Heart right ventricle (tissue), 16 donors: ENCODE data around the gene AKAP6. TPM values are rescaled to one million over a fixed set of nuclear protein-coding genes. Genes with fewer than 3 reads are reported as not detected.
"Not testable (repeated sequence)": the region's sequence is repeated elsewhere in the genome, so short reads cannot be mapped to it uniquely, and the experiment has no call there.

Experiments used
- ATAC-seq, 8 donors: fragments of 200-7000 bp; cut with Tn5 transposase; one replicate each; pipeline ENCODE4 v1.9.1; 2020; ENCODE audit warnings: mild to moderate bottlenecking in 8 of 8, moderate library complexity in 8 of 8, moderate number of reproducible peaks in 1 of 8
- DNase-seq, 2 donors: peaks; one replicate each; pipeline ENCODE4 v3.0.0-alpha.2; 2020
- H3K27ac ChIP-seq, 10 donors: fragments of 200-600 bp; sonication (generic) in 2 of 10; one replicate each; pipeline versions ENCODE4 v1.5.0 to v1.8.0; 2020 to 2022; ENCODE audit warnings: mild to moderate bottlenecking in 3 of 10
- H3K27me3 ChIP-seq, 7 donors: fragments of 200-600 bp; one replicate each; pipeline ENCODE4 v1.8.0; 2021 to 2022; ENCODE audit warnings: mild to moderate bottlenecking in 2 of 7
- H3K36me3 ChIP-seq, 9 donors: fragments of 200-600 bp; sonication (generic) in 1 of 9; one replicate each; pipeline versions ENCODE4 v1.5.0 to v1.8.0; 2020 to 2022; ENCODE audit warnings: mild to moderate bottlenecking in 2 of 9
- H3K4me1 ChIP-seq, 9 donors: fragments of 200-600 bp; sonication (generic) in 1 of 9; one replicate each; pipeline versions ENCODE4 v1.5.0 to v1.8.0; 2020 to 2022; ENCODE audit warnings: mild to moderate bottlenecking in 4 of 9
- H3K4me3 ChIP-seq, 10 donors: fragments of 200-600 bp; sonication (generic) in 2 of 10; one replicate each; pipeline versions ENCODE4 v1.5.0 to v1.8.0; 2020 to 2022; ENCODE audit warnings: mild to moderate bottlenecking in 7 of 10, moderate library complexity in 2 of 10
- H3K9me3 ChIP-seq, 11 donors: fragments of 200-600 bp in 10 of 11; sonication (generic) in 2 of 11; one replicate each; pipeline versions ENCODE4 v1.5.0 to v1.8.0; 2013 to 2022; ENCODE audit warnings: mild to moderate bottlenecking in 2 of 11, control low read depth in 1 of 11, moderate library complexity in 1 of 11
- CTCF ChIP-seq, 9 donors: fragments of 200-600 bp; sonication (generic) in 2 of 9; IDR thresholded peaks; one replicate each; pipeline versions ENCODE4 v1.5.0 to v1.8.0; 2021 to 2022; ENCODE audit warnings: antibody characterized with exemption in 9 of 9, mild to moderate bottlenecking in 5 of 9, moderate library complexity in 1 of 9
- WGBS, 2 donors: extraction: QIAGEN DNeasy Blood & Tissue Kit; methylation state at CpG; one replicate each; pipeline ENCODE4 v1.1.7; 2013; ENCODE audit warnings: inconsistent platforms in 1 of 2; 5-methylcytosine and 5-hydroxymethylcytosine counted together
- intact Hi-C, 10 donors: fragments of 100-400 bp; cut with DNase I; formaldehyde crosslinking; loops; one replicate each; pipeline versions ENCODE4 v1.11.1 to v1.14.2; 2022
- polyA plus RNA-seq, 2 donors: library from polyadenylated mRNA; stranded (reverse); fragments of 200-250 nt; gene quantifications; one replicate each; pipeline ENCODE4 v1.2.3, GENCODE V29; 2013
- total RNA-seq, 10 donors: library from RNA; stranded (reverse); fragmentation: NEBNext Ultra II Directional in 3 of 10; extraction: Animal tissue kit (Norgen Biotek cat#: 25700) in 3 of 10; gene quantifications; one replicate each; pipeline versions ENCODE4 v1.2.1 to v1.2.4, GENCODE V29; 2021 to 2023
- donor health status: Arrhythmogenic right ventricular cardiomyopathy.
- donor health status: ischemic (EF 13 %, LVEDD 7.1; RV severe dilation, severe dysfunction).
- donor health status: healthy with polysubstance abuse.
- donor health status: DM: no; HTN: yes; CAD: no.
- donor health status: DM: no; HTN: no; CAD: no.
- donor health status: ischemic (EF 25% LVEDD 6.9; RV normal size, moderate dysfunction).
- donor health status: ischemic (EF 25% LVEDD 5.7; RV mildly dilated, moderate dysfunction).
- donor health status: healthy.
- donor health status: DM: yes; HTN: yes; CAD: no.
- donor health status: Ischemic cardiomyopathy.
- donor health status: ischemic (EF 35%, LVEDD 5.7; RV mildly dilated, moderate dysfunction).
- donor health status: nonischemic (EF 11% LVEDD 7.7; RV severe dilation, severe dysfunction).
- donor health status: DM: yes; HTN: yes; CAD: no.
- donor health status: PGD.
- donor health status: ischemic (EF 29% LVEDD 5.4; RV normal size, mild dysfunction).
- donor health status: nonischemic (EF 23%, LVEDD 6.1; RV moderate dilation, normal function).

The AKAP6 gene
- total and polyA plus RNA-seq, 12 donors: 13.5 to 332 (median 229) TPM

DNA sequence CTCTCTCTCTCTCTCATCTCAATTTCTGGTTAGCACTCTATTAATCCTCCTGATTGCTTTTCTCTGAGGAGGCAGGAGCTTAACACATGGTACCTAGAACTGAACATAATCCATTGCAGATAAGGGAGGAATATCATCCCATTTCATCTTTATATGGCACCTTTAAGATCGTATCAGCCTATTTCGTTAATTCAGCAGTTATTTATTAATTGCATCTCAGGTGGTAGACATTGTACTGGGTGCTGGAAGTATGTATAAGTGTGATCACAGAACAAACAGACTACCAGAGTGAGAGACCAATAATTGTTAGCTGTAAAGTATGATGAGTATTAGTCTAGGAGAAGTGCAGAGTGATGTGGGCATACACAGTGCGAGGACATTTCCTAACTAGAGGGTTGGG, 39.0 kb downstream of the AKAP6 start:
- H3K27ac ChIP-seq: no peak overlapping the region
- H3K4me1 ChIP-seq: peaks cover 2 to 28% (median 12%) of the 10 kb centered on the region in 9 donors
- H3K36me3 ChIP-seq: no peaks in the 10 kb centered on the region
- no peak for ATAC-seq
- no peak for TF ChIP-seq CTCF (IDR thresholded peaks at IDR 0.05)
- H3K9me3 ChIP-seq: no peaks in the 10 kb centered on the region
- WGBS, 2 donors: 95 to 96% methylated on average over 3 of the region's 3 CpGs
- no peaks in the 10 kb centered on the region for H3K27me3 ChIP-seq
- intact Hi-C loops: no loop called here
- no peak overlapping the region for H3K4me3 ChIP-seq
- no peak for DNase-seq

- H3K27ac ChIP-seq: no peak overlapping the region
- no peaks in the 10 kb centered on the region for H3K36me3 ChIP-seq
- WGBS, 2 donors: 52 to 69% methylated on average over 1 of the region's 1 CpG
- ATAC-seq (no peak), DNase-seq (no peak)
- H3K27me3 ChIP-seq: no peaks in the 10 kb centered on the region
- no peak overlapping the region for H3K4me3 ChIP-seq
- no peak for TF ChIP-seq CTCF (IDR thresholded peaks at IDR 0.05)
- intact Hi-C loops: loop anchor here in 1 of 10 donors (10.0 kb wide), 1 partner anchor 106 kb away; no protein-coding TSS in a partner anchor
- no peaks in the 10 kb centered on the region for H3K9me3 ChIP-seq
- H3K4me1 ChIP-seq: peaks cover 1 to 28% (median 15%) of the 10 kb centered on the region in 9 donors
Measured at GRCh38 chr14:32370714-32371113, 41.6 kb downstream of the AKAP6 start.

- Histone ChIP-seq H3K36me3 (no peaks in the 10 kb centered on the region), H3K4me1 (peaks cover 0 to 15% (median 5%) of the 10 kb centered on the region in 9 donors), H3K9me3 (no peaks in the 10 kb centered on the region), H3K27me3 (no peaks in the 10 kb centered on the region), H3K4me3 (no peak overlapping the region), H3K27ac (no peak overlapping the region)
- DNase-seq (no peak), ATAC-seq (no peak)
- no peak for TF ChIP-seq CTCF (IDR thresholded peaks at IDR 0.05)
- WGBS, 2 donors: 42 to 61% methylated on average over 2 of the region's 2 CpGs
- intact Hi-C loops: loop anchor here in 1 of 10 donors (10.0 kb wide), 1 partner anchor 107 kb away; no protein-coding TSS in a partner anchor
Measured at GRCh38 chr14:32372154-32372553, 43.1 kb downstream of the AKAP6 start.

DNA sequence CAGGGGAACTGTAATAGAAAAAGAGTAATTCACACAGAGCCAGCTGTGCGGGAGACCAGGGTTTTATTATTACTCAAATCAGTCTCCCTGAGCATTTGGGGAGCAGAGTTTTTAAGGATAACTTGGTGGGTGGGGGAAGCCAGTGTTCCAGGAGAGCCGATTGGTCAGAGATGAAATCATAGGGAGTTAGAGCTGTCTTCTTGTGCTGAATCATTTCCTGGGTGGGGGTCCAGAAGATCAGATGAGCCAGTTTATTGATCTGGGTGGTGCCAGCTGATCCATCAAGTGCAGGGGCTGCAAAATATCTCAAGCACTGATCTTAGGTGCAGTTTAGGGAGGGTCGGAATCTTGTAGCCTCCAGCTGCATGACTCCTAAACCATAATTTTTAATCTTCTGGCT, 44.1 kb downstream of the AKAP6 start:
- not testable (repeated sequence) for H3K27ac ChIP-seq, H3K9me3 ChIP-seq, DNase-seq, H3K27me3 ChIP-seq, H3K4me3 ChIP-seq, ATAC-seq, H3K36me3 ChIP-seq, H3K4me1 ChIP-seq
- intact Hi-C loops: loop anchor here in 1 of 10 donors (10.0 kb wide), 1 partner anchor 108 kb away; no protein-coding TSS in a partner anchor
- WGBS, 2 donors: 86 to 88% methylated on average over 3 of the region's 3 CpGs

DNA sequence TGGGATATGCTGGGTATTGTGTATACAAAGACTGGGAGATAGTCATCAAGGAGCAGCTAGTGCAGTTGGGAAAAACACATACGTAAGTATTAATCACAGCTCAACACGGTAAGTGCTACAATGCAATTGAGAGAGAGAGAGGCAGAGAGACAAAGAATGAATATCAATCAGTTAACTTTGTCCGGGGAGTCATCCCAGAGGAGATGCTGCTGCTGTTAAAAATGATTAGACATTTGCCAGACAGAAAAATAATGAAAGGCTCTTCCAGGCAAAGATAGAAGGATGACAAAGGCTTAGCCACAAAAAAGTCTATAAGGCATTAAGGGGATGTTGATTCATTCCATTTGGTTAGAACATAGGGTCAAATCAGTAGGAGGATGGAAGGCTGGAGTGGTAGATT, 45.1 kb downstream of the AKAP6 start:
- no peak for TF ChIP-seq CTCF (IDR thresholded peaks at IDR 0.05)
- no peak for ATAC-seq
- intact Hi-C loops: loop anchor here in 1 of 10 donors (10.0 kb wide), 1 partner anchor 109 kb away; no protein-coding TSS in a partner anchor
- Histone ChIP-seq H3K27me3 (no peaks in the 10 kb centered on the region), H3K4me3 (no peak overlapping the region), H3K9me3 (no peaks in the 10 kb centered on the region), H3K4me1 (peaks cover 0 to 7% (median 0%) of the 10 kb centered on the region in 9 donors), H3K27ac (no peak overlapping the region), H3K36me3 (no peaks in the 10 kb centered on the region)
- 55 to 72% methylated on average over 3 of the region's 3 CpGs for WGBS, 2 donors
- DNase-seq: no peak
